ENCODE data around the gene CAMSAP1.
"Not testable (repeated sequence)": the region's sequence is repeated elsewhere in the genome, so short reads cannot be mapped to it uniquely, and the experiment has no call there.

CAMSAP1 gene

DNA sequence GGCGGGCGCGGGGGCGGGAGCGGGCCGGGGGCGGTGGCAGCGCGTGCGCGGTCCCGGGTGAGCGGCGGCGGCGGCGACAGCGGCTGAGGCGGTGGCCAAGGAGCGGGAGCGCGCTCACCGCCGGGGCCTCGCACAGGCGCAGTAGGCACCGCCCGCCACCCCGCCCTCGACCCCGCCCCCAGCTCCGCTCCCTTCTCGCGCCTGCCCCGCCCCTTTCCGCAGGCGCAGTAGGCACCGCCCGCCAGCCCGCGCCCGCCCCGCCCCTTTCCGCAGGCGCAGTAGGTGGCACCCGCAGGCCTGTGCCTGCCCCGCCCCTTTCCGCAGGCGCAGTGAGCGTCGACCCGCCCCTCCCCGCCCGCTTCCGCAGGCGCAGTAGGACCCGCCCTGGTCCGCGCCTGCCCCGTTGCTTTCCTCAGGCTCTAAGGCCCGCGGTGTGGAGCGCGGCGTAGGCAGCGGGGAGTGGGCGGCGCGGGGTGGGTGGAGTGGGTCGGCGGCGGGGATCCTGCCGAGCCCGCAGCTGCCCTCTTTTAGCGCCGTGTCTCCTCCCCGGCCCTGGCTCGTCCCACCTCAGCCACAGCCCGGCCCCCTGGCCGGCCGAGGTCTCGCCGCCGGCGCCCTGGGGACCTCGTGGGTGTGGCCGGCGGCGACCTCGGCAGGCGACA, at the start of gene CAMSAP1:
Gene CAMSAP1 (minus strand): TSS at position 116 of the 662 bp plus-strand sequence. CDS start 387 bp downstream, outside the sequence.
- DNase-seq (ENCODE audit: low read depth in 2 of 2) = peak; percentile 81 to 92

DNA sequence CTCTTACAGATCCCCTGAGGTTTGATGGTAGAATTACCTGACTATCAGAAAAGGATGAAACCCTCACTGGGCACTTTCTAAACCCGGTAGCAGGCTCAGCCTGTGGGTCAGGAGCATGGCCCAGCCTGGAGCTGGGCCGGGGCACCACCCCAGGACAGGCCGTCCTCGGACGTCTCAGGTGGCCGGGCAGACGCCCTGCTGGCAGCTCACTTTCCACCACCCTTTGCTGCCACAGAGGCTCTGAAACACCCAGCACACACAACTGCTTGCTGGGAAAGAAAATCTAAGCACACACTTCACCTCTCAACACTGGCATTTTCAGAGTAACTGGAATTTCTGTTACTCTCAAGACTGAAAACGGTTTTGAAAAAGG, 49.4 kb upstream of the CAMSAP1 start:
- DNase-seq (ENCODE audit: low read depth in 2 of 2) = no peak

- no peak for DNase-seq (ENCODE audit: low read depth in 2 of 2)
These were observed 48.8 kb upstream of the CAMSAP1 start for GRCh38 chr9:135955934-135956801.

DNA sequence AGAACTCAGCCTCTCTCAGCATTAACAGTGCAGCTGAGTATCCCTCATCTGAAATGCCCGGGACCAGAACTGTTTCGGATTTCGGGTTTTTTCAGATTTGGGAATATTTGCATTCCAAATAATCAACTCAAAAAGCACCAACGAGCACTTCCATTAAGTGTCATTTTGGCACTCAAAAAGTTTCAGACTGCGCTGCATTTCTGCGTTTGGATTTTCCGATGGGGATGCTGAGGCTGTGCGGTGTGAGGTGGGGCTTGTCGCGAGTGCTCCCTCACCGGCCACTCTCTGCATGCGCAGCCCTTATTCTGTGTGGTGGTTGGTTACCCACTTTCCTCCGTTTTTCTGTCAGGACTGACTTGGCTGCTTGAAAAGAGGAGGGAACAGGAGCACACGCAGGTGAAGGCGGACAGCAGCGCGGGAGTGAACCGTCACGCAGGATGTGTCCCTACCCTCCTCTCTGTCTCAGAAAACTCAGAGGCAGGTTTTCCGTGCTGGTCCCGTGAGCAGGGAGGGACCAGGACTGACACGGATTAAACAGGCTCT, 45.4 kb upstream of the CAMSAP1 start:
- no peak for DNase-seq (ENCODE audit: low read depth in 2 of 2)

DNA sequence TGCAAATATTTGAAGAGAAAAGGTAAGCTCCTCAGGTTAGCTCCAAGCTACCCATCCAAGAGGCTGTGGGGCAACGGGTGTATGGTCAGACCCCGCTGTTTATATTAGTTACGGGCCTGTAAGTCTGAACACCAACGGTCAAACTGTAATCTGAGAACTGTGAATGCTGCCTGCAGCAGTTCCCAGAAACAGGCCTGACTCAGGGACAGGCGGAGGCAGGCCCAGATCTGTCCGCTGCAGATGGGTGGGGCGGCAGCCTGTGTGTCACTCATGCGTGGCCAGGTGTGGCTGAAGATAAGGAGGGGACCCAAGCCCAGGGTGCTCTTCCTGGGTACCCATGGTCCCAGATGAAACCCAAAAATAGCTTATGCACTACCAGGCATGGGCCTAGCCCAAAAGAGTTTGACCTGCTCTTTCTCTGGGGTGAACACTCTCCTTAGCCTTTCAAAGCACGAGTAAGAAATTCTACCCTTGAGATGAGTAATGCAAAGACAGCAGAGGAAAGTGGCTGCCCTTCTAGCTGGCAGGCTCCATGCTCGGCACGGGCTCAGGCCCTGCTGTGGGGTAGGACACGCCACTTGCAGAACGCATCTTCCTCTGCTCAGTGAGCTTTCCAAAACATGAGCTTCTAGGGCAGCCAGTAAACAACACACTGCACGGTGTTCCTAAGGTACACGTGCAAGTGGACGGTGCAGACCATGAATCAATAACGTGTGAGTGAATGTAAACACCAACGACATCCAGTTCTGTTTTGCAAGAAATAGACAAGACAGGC, 44.7 kb upstream of the CAMSAP1 start:
- no peak for DNase-seq (ENCODE audit: low read depth in 2 of 2)

GRCh38 chr9:135951310-135951709, 44.0 kb upstream of the CAMSAP1 start:
- DNase-seq (ENCODE audit: low read depth in 2 of 2) = not testable (repeated sequence)

DNA sequence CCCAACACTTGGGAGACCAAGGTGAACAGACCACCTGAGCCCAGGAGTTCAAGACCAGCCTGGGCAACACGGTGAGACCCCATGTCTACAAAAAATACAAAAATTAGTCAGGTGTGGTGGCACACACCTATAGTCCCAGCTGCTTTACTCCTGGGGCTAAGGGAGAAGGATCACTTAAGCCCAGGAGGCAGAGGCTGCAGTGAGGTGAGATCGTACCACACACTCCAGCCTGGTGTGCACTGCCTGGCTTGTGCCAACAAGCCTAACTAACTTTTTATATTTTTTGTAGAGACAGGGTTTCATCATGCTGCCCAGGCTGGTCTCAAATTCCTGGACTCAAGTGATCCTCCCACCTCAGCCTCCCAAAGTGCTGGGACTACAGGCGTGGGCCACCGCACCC, 43.5 kb upstream of the CAMSAP1 start:
- DNase-seq (ENCODE audit: low read depth in 2 of 2) = not testable (repeated sequence)

- no peak for DNase-seq (ENCODE audit: low read depth in 2 of 2)
These were observed 42.9 kb upstream of the CAMSAP1 start for GRCh38 chr9:135950135-135950682.

- DNase-seq (ENCODE audit: low read depth in 2 of 2) = no peak
These were observed 42.3 kb upstream of the CAMSAP1 start for GRCh38 chr9:135949501-135950134.

DNA sequence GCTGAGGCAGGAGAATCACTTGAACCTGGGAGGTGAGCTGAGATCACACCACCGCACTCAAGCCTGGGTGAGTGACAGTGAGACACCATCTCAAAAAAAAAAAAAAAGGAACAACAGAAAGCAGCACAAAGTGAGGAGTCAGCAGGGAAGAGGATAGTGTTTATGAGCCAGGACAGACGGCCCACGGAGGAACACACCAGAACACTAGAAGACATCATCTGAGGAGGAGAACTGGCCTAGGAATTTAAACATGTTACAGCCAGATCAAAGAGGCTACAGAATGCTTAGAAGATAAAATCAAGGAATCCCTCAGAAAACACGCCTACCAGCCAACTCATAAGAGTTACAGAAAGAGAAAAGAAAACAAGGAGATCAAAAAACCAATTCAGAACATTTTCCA, 41.6 kb upstream of the CAMSAP1 start:
- no peak for DNase-seq (ENCODE audit: low read depth in 2 of 2)

- DNase-seq (ENCODE audit: low read depth in 2 of 2) = no peak
These were observed 41.1 kb upstream of the CAMSAP1 start for GRCh38 chr9:135948446-135948845.

GRCh38 chr9:135947582-135947981, 40.2 kb upstream of the CAMSAP1 start:
- no peak for DNase-seq (ENCODE audit: low read depth in 2 of 2)

DNA sequence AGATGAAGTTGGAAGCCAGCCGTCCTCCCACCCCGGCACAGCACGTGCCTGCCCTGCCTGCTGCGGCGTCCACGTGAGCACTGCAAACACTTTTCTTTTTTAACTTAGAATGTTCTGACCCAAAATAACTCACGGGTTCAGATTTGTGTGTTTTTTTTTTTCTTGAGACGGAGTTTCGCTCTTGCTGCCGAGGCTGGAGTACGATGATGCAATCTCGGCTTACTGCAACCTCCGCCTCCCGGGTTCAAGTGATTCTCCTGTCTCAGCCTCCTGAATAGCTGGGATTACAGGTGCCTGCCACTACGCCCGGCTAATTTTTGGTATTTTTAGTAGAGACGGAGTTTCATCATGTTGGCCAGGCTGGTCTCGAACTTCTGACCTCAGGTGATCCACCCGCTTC, 39.8 kb upstream of the CAMSAP1 start:
- DNase-seq (ENCODE audit: low read depth in 2 of 2) = not testable (repeated sequence)

DNA sequence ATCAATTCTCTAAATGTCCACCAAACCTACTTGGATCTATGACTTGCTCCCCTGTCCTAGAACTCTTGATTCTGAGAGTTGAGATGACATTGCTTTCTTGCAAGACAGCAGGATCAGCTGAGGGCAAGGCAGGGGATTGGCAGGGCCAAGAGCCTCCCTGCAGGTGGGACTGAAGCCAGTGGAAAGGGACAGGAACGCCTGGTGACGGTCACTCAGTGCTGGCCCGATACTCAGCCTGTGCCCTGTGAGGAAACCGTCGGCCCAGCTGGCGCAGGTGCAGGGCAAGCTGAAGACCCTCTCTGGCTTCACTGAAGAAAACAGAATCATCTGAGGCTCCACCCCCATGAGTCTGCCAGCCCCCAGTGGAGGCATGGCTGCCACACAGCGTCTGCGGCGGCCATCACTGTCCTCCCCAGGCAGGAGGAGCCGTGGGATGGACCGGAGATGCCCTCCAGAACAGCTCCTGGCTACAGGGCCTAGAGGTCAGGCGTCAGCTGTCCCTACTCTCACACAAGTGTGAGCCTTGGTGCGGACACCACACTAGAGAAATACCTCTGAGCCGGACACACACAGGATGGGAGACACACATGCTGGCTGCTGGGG, 39.1 kb upstream of the CAMSAP1 start:
- DNase-seq (ENCODE audit: low read depth in 2 of 2) = no peak

- no peak for DNase-seq (ENCODE audit: low read depth in 2 of 2)
These were observed 38.6 kb upstream of the CAMSAP1 start for GRCh38 chr9:135945969-135946368.

GRCh38 chr9:135944444-135945252, 37.3 kb upstream of the CAMSAP1 start:
- DNase-seq (ENCODE audit: low read depth in 2 of 2) = no peak

GRCh38 chr9:135943604-135944003, 36.3 kb upstream of the CAMSAP1 start:
- DNase-seq (ENCODE audit: low read depth in 2 of 2) = not testable (repeated sequence)

GRCh38 chr9:135941288-135941995, 34.1 kb upstream of the CAMSAP1 start:
- DNase-seq (ENCODE audit: low read depth in 2 of 2) = no peak

Measured in stimulated activated CD8-positive, alpha-beta memory T cell treated with anti-CD3 and anti-CD28 coated beads, Interleukin-15, amount 100 ng/mL, for 4 hours (primary cell).